Bronchial epithelial cell (primary cell): Measurements from ENCODE around the gene ASIC2. TPM values are rescaled to one million over a fixed set of nuclear protein-coding genes. Genes with fewer than 3 reads are reported as not detected.

Experiments used
- DNase-seq: peaks from one replicate; pipeline ENCODE4 v3.0.0-alpha.2; 2010; ENCODE audit warnings: low read depth
- FAIRE-seq: peaks from 2 replicates; lab custom pipeline; 2011; peaks lifted over from hg19 to GRCh38; lab: Jason Lieb, UNC
- H3K27me3 ChIP-seq: 2 replicates; pipeline ENCODE4 v1.5.1; 2011; ENCODE audit warnings: low read length; ENCODE audit not compliant: control insufficient read depth, insufficient read depth
- H3K36me3 ChIP-seq: 2 replicates; pipeline ENCODE4 v1.5.1; 2011; ENCODE audit warnings: low read length; ENCODE audit not compliant: control insufficient read depth, insufficient read depth
- H3K4me3 ChIP-seq: 2 replicates; pipeline ENCODE4 v1.5.1; 2011; ENCODE audit warnings: mild to moderate bottlenecking, low read depth, low read length, control low read depth
- total RNA-seq: library from RNA; depleted of rRNA; stranded (reverse); fragments of >200 nt; gene quantifications from 2 replicates; pipeline ENCODE4 v1.2.1, GENCODE V29; 2014
- TF ChIP-seq, protein P1 (sequence below): IDR thresholded peaks from 2 replicates; pipeline ENCODE4 v1.5.1; 2011; ENCODE audit warnings: mild to moderate bottlenecking, moderate library complexity, low read length, control low read depth, inconsistent platforms; ENCODE audit not compliant: insufficient read depth, severe bottlenecking

The ASIC2 gene
- total RNA-seq, 1 donor from 2014 or later = not detected

- FAIRE-seq = no peak
- TF ChIP-seq, protein P1, sequence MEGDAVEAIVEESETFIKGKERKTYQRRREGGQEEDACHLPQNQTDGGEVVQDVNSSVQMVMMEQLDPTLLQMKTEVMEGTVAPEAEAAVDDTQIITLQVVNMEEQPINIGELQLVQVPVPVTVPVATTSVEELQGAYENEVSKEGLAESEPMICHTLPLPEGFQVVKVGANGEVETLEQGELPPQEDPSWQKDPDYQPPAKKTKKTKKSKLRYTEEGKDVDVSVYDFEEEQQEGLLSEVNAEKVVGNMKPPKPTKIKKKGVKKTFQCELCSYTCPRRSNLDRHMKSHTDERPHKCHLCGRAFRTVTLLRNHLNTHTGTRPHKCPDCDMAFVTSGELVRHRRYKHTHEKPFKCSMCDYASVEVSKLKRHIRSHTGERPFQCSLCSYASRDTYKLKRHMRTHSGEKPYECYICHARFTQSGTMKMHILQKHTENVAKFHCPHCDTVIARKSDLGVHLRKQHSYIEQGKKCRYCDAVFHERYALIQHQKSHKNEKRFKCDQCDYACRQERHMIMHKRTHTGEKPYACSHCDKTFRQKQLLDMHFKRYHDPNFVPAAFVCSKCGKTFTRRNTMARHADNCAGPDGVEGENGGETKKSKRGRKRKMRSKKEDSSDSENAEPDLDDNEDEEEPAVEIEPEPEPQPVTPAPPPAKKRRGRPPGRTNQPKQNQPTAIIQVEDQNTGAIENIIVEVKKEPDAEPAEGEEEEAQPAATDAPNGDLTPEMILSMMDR = no peak
- Histone ChIP-seq H3K36me3 (no peaks in the 10 kb centered on the region), H3K4me3 (no peak overlapping the region), H3K27me3 (no peaks in the 10 kb centered on the region)
- DNase-seq = no peak
These were observed 285.9 kb downstream of the ASIC2 start for GRCh38 chr17:33007186-33007585.

- H3K27me3 ChIP-seq = no peaks in the 10 kb centered on the region
- FAIRE-seq = no peak
- H3K36me3 ChIP-seq = no peaks in the 10 kb centered on the region
- TF ChIP-seq, protein P1 = no peak
- DNase-seq = no peak
- no peak overlapping the region for H3K4me3 ChIP-seq
These were observed 290.8 kb downstream of the ASIC2 start for GRCh38 chr17:33002246-33002645.

GRCh38 chr17:32998887-32999228 is 294.2 kb downstream of the ASIC2 start:
- peaks cover 2% of the 10 kb centered on the region for H3K27me3 ChIP-seq
- TF ChIP-seq, protein P1 = no peak
- no peak overlapping the region for H3K4me3 ChIP-seq
- DNase-seq = peak; percentile 51
- H3K36me3 ChIP-seq = no peaks in the 10 kb centered on the region
- FAIRE-seq = no peak

DNA sequence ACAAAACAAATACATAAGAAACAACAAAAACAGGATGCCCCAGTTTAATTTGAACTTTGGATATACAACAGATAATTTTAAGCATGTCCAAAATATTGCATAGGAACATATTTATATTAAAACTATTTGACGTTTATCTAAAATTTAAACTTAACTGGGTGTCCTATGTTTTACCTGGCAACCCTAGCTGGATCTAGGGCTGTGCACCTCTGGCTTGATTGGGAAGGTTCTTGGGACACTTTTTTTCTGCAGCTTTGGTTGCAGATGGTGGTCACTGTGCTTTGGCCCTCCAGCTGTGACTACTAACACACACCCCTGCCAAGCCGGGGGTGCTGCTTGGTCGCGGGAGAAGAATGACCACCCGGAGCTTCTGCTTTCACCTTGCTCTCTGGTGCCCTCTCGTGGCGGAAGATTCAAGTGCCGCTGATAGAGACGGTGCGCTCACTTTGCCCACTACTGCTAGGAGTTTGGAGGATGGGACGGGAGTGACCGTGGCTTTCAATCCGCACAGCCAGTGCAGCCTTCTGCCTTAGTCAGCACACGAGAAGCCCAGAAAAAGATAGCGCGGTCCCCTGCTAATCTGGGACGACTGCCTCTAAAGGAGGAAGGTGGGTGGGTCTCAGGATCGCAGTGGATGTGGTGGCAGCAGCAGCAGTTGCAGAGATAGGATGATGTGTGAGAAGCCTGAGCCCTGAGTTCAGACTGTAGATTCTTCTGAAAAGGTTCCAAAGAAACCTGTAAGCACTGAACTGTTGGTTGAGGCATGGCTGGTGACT is 294.8 kb downstream of the ASIC2 start:
- Histone ChIP-seq H3K36me3 (no peaks in the 10 kb centered on the region), H3K4me3 (no peak overlapping the region), H3K27me3 (peaks cover 2% of the 10 kb centered on the region)
- FAIRE-seq (no peak), DNase-seq (peak; percentile 54)
- TF ChIP-seq, protein P1 = peak; percentile 96

- DNase-seq (no peak), FAIRE-seq (no peak)
- peaks cover 2% of the 10 kb centered on the region for H3K27me3 ChIP-seq
- TF ChIP-seq, protein P1 = no peak
- H3K4me3 ChIP-seq = no peak overlapping the region
- no peaks in the 10 kb centered on the region for H3K36me3 ChIP-seq
These were observed 297.6 kb downstream of the ASIC2 start for GRCh38 chr17:32995416-32996045.
